LNCAP (cell line): ENCODE data around the gene UBE2J1.

Source experiments
- CTCF ChIP-seq: fragments of 450-650 bp; IDR thresholded peaks from 2 replicates; pipeline ENCODE4 v1.5.1; 2017; ENCODE audit warnings: mild to moderate bottlenecking

UBE2J1 gene

DNA sequence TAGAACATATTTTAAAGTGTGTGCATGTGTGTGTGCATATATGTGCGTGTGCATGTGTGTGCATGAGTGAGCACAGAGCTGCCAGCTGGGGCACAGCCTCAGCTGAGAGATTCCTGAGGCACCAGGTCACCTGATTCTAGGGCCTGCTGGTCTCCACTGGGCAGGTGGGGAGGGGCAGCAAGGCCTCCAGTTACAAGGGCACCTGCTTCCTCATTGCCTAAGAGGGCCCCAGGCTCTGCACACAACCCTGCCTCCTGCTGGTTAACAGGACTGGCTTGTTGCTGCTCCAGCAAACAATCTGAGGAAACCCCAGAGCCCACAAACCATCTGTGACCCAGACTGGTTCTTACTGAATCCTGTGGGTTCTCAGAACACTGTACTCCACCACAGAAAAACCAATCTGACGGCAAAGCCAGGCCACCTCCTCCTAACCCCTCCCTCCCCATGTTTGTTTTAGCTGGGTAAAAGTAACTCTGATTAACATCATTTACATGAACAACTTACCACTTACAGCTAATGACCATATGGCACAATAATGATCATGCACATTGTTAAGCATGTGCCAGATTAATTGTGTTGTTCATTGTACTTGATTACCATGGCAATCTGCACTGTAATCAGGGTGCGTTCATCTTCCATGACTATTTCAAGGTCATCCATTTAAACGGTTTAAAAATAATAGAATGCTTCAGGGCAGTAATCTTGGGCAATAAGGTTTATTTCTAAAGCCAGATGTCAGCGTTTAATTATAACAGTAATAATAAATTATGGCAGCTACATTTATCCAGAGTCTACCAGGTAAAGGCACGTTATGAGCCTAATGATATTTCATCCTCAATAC, 23.1 kb upstream of the UBE2J1 start:
- TF ChIP-seq CTCF: peak; percentile 23; the same call in 1 of the 2 replicates

- no peak for TF ChIP-seq CTCF
These were observed 20.0 kb upstream of the UBE2J1 start for GRCh38 chr6:89372506-89372901.

DNA sequence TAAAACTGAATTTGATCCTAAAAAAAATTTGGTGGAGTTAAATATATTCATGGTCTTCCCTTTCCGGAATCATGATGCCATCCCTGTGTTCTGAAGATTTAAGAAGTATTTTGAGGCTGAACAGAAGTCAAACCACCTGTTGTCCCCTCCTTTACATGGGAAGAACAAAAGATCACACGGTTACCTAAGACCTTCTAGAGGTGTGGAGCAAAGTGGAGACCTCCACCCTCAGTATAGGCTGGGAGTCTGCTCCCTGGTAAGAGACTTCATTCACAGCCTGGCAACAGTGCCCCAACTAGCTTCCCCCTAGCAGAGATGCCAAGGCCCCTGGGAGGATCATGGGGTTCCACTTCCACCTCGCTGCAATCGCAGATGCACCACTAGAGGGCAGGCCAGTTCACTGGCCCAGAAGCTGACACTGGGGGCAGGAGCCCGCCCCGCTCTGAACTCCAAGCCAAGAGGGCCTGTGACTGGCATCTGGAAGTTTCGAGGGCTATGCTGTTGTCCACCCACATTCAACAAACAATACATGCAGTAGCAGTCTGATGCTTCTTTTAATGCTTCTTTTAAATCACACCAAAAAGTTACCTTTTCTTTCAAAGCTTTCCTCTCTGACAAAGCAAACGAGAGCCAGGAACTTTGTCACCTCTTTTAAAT, 19.5 kb upstream of the UBE2J1 start:
- TF ChIP-seq CTCF: peak; percentile 76

DNA sequence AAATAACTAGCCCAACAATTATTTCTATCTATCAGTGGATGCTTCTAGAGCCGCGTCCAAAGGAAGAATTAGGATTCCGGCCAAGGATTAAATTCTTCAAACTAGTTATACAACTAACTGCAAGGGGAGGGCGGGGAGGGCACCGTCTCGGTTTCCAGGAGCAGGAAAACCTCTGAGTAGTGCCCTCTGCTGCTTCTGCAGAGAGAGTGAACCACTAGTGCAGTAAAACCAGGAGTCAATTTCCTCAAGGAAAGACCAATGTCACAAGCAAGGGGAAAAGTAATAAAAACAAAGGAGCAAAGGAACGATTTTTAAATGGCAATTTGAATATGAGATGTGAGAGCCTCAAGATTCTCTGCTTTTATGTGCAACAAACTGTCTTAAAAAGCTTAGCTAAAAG, 16.5 kb upstream of the UBE2J1 start:
- peak; percentile 49 for TF ChIP-seq CTCF

DNA sequence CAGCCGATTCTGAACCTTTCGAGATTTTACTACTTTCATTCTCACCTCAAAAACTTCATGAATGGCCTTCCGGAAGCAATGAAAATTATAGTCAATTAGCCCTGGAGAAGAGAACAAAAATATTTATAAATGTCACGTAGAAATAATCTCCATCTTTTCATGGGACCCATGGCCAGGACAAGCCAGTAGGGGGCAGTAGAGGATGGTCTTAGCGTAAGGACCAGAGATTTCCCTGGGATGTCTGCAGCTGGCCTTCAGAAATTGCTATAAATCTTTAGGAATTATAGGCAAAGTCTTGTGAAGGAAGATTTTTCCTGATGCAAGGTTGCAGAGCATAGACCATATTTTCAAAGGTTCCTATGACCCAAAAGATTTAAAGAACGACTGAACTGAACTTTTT, 15.6 kb upstream of the UBE2J1 start:
- TF ChIP-seq CTCF: peak; percentile 53

GRCh38 chr6:89364586-89364985, 12.1 kb upstream of the UBE2J1 start:
- TF ChIP-seq CTCF: no peak

DNA sequence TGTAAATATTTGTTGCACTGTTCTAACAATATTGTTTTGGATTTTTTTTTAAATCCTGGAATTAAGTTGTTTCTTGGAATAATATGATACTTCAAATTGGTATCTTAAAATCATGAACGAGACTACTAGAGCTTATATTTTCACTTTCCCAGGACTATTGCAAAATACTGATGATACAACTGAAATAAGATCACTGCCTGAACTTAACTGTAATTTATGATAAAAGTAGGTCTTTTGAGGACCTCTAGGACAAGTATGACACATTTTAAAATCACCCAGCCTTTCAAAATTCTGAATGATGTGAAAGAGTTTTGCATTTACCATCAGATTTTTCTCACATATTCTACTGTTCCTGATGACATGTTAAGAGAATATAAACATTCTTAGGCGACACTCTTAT, 8.6 kb upstream of the UBE2J1 start:
- no peak for TF ChIP-seq CTCF
